ENCODE measurements around the gene MAP7D1.

MAP7D1 gene

GRCh38 chr1:36155408-36156328 lies at the start of gene MAP7D1:
MAP7D1 (plus strand) TSS chr1:36156160; CDS start chr1:36156418, 258 bp downstream.
- peak; percentile 73 for DNase-seq

DNA sequence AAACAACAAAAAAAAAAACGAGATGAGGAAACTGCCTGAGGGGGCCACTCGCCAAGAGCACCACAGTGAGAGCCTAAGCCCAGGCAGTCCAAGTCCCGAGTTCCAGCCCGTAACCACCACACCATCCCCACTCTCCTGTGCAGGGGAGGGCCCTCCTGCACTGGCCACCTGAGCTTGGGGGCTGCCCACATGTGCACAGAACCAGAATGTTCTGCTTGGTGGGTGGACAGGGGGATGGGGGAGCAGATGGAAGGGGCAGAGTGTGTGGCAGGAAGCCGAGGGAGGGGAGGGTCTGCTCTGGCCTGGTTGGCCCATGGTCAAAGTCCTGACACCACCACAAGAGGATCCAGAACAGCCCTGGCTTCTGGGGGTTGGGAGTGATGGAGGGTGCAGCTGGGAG lies 49.7 kb upstream of the MAP7D1 start:
- DNase-seq: no peak

DNA sequence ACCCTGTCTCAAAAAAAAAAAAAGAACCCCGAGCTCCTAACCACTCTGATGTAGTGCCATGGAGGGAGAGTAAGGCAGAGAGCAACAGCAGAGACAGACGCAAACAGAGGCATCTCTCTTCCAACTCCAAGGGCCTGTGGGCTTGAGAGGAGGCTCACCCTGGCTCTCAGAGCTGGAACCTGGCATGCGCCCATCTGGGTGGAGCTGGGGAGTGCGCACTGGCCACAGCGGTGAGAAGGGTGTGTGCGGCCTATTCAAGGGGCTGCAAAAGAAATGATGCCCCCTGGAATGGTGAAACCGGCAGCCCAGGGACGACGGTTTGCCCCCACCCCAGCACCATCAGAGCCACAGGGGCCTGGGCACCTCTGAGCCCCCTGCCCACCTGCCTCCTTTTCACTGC lies 48.6 kb upstream of the MAP7D1 start:
- no peak for DNase-seq

GRCh38 chr1:36108314-36108713 lies 47.6 kb upstream of the MAP7D1 start:
- no peak for DNase-seq

- DNase-seq: peak; percentile 81
Measured at GRCh38 chr1:36109041-36109679, 46.8 kb upstream of the MAP7D1 start.

DNA sequence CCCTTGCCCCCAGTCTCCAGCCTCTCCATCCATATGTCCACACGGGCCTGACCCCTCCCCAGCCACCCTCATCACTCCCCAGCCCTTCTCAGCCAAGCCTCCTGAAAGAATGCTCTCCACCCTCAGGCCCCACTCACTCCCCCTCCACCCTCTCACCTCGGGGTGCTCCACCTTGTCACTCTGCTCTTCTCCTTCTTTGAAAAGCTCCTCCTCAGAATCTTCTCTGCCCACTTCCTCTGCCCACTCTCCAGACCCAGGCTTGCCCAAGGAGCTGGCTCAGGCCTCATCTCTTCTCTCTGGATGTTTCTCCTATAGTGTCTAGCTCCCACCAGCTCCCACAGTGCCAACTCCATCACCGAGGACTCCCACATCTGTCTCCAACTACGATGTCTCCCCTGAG lies 44.8 kb upstream of the MAP7D1 start:
- no peak for DNase-seq

- DNase-seq: no peak
Measured at GRCh38 chr1:36112823-36113222, 43.1 kb upstream of the MAP7D1 start.

DNA sequence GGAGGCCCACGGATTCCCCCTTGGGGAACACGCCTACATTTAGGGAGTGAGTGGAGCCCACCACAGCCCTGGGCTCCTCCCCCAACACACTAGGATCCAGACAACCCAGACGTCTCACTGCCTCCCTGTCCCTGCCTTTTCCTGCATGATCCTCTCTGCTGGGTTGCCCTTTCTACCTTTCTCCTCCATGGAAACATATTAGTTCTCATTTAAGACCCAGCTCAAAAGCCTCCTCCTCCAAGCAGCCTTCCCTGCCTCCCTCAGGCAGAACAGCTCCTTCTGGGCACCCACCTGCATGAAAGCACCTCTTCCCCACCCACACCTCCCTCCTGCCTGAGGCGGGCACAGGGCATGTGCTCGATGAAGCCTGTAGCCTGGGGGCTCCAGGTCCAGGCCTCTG lies 41.6 kb upstream of the MAP7D1 start:
- DNase-seq: no peak

GRCh38 chr1:36115200-36115669 lies 40.7 kb upstream of the MAP7D1 start:
- no peak for DNase-seq

DNA sequence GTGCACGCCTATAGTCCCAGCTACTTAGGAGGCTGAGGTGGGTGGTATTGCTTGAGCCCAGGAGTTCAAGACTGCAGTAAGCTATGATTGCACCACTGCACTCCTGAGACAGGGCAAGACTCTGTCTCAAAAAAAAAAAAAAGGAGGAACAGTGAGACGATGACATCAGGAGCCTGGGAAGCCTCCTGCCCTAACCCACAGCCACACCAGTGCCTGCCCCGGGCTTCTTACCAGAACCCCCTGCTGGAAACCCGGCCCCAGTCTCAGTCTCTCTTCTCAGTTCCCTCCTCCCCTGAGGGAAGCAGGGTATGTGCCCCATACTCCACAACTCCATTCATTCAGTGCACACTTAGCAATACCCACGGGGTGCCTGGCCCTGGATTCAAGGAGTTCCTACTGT lies 40.0 kb upstream of the MAP7D1 start:
- no peak for DNase-seq

DNA sequence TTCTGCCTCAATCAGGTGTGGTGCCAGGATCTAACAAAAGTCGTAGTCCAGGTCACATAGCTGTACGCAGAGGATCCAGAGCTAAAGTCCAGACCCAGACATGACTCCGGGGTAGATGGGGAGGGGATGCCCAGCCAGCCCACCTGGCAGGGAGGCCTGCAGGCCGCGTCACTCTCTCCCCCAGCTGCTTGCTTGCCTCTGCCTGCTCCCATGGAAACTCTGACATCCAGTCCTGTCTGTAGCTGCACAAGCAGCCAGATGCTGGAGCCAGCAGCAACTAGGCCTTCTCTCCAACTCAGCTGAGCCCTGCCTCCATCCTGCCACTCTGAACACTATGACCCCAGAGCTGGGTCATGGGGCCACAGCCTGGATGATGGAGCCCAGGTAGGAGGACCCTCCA lies 39.1 kb upstream of the MAP7D1 start:
- no peak for DNase-seq

DNA sequence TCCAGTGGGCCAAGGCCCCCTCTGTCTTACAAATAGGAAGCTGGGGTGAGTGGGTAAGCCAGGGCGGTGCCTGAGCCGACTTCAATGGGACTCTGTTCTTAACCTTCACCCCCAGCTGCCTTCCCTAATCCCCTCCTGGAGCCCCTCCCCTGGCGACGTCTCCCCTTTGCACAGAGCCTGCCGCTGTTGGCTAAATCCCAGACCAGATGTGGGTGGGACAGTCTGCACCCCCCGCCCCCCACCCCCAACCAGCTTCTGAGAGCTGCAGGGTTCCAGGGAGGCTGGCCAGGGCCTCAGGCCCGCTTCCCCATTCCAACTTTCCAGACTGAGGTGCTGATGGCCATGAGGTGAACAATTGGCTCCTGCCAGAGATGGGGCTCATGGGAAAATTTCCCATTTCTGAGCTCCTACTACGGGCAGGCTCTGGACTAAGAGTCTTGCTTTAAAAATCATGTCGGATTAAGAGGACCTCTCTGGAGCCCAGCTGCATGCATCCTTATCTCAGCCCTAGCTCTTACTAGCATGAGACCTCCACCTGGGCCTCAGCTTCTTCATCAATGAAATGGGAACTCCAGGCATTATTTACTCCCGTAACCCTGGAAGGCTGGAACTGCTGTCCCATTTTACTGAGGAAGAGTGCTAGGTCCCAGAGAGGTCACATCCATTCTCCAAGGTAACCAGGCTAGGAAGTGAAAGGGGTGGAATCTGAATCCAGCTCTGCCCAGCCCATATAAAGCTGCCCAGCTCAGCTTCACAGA lies 37.3 kb upstream of the MAP7D1 start:
- no peak for DNase-seq

DNA sequence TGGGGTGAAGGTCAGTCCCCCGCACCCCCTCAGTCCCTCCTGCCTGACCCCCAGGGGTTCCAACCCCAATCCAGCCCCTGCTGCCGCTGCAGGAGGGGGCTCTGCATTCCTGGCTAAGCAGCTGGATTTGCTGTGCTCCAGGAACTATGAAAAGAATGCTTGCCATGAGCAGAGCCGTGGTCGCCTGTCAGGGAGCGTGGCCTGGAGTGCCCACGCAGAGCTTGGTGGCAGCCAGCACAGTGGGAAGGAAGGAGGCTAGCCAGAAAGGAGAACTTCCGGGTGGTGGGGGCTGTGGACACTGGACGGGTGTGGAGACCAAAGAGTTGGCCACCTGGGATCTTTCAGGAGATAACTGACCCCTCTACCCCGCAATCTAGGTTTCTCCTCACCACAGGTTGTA lies 36.5 kb upstream of the MAP7D1 start:
- DNase-seq: no peak

DNA sequence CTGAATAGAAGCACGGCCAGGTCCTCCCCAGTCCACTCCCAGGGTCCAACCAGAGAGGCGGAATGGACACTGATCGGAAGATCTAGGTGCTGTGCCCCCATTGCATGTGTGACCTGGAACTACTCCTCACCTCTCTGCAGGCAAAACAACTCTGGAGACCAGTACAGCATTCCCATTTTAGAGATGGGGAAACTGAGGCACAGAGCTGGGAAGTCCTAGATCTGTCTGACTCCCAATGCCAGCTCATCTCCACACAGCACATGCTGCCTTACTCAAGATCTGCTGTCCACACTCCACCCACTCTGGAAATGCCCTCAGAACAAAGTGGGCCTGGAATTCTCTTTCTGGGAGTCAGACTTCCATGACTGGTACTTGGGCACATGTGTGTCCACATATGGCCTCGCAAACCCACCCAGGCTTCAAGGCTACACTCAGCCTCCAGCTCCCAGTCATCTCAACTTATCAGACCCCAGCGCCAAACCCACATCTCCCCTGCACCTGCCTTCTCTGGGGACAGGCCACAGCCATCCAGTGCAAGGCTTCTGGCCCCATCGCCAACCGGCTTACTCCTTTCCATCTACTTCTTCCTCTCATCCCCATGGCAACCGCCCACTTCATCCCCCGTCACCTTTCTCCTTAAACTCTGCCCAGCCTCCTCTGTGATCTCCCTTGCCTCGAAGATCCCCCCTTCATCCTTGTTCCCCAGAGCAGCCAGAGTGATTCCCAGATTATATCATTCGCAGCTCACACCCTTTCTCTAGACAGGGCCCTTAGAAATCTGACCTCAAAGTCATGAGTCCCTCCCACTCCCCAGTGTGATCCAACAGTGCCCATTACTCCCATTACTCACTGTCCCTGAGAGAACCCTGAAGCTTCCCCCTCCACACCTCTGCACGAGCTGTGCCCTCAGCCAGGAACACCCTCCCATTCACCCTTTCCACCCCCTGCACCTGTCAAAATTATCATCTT lies 33.6 kb upstream of the MAP7D1 start:
- DNase-seq: no peak

- no peak for DNase-seq
Measured at GRCh38 chr1:36123356-36123755, 32.6 kb upstream of the MAP7D1 start.

- no peak for DNase-seq
Measured at GRCh38 chr1:36124404-36125128, 31.4 kb upstream of the MAP7D1 start.

DNA sequence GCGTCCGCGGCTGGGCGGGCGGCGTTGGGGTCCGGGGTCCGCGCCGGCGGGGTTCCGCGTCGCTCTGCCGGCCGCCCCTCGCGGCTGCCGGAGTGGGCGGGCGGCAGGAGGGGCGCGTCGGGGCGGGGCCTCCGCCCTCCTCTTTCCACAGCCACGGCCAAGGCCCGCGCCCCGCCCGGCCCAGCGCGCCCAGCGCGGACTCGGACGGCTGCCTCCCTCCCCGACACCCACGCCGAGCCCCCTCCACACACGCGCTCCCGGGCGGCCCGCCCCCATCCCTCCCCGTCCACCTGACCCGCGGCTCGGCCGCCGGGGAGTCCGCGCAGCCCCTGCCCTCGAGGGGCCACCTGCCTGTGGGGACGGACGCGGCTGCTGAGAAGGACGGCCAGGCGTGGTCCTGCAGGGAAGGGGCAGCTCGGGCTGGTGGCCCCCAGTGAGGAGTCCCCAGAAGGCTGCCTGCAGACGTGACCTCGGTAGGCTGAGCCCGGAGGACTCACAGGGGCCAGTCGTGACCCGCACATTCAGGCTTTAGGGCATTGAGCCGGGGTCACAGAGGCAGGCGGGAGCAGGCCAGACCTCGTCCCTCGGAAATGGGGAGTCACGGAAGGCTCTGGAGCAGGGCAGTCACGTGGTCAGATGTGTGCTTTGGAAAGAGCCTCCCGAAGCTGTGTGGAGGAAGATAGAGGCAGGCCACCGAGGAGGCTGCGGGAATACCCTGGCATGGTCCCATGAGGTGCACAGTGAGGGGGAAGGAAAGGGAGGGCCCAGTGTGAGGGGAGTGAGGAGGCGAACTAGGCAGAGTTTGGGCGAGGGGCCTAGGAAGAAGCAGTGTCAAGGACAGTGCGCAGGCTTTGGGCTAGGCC lies 30.6 kb upstream of the MAP7D1 start, which contains the start of gene COL8A2:
Gene COL8A2, minus strand, starts transcription at position 94 of the 863 bp plus-strand sequence. CDS start 24,980 bp downstream, outside the sequence.
- no peak for DNase-seq

DNA sequence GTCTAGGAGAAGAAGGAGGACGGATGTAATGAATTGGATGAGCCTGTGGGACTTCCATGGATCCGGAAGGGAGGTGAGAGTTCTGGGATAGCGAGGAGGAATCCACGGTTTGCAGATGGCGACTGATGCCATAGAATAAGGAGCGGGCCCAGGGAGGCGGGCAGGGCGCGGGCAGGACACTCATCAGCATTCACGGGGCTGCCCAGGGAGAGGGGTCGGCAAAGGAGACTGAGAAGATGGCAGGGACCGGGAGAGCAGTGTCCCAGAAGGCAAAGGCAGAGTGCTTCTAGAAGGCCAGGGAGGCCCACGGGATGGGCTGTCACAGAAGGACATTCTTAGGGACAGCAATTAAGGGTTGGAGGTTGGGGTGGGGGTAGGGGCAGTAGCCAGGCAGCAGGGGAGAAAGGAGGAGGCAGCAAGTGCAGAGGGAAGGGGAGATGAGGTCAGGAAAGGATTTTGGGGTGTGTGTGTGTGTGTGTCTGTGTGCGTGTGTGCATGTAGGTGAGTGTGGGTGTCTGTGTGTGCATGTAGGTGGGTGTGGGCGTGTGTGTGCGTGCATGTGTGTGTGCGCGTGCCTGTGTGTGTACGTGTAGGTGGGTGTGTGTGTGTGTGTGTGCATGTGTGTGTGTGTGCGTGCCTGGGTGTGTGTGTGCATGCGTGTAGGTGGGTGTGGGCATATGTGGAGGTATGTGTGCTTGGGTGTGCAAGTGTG lies 29.8 kb upstream of the MAP7D1 start:
- DNase-seq: no peak

DNA sequence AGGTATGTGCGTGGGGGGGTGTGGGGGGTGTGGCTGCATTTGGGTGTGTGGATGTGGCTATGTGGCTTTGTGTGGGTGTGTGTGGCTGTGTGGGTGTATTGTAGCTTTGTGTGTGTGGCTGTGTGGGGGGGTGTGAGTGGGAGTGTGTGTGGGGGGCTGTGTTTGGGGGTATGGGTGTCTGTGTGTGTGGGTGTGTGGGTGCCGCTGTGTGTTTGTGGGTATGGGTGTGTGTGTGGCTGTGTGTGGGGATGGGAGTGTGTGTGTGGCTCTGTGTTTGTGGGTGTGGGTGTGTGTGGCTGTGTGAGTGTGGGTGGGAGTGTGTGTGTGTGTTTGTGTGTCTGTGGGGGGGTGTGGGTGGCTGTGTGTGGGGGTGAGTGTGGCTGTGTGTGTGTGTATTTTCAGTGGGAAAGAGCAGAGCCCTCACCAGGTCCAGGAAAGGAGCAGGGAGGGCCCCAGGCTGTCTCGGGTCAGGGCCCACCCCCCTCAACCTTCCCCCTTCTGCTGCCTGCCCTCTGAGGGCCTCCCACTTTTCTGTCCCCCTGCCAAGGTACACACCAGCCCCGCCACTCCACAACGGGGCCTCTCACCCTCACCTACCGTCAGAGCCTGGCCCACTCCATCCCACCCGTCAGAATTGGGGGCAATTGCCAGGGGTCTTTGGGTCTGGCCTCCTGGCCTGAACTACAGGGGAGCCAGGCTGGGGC lies 29.0 kb upstream of the MAP7D1 start:
- DNase-seq: no peak

All from kidney glomerular epithelial cell (primary cell).